K562 (cell line): Measurements from ENCODE around the gene COL1A1.

Source experiments
- BACH1 ChIP-seq: fragments of 200-800 bp; sonication (Bioruptor generic); IDR thresholded peaks from 2 replicates; pipeline ENCODE4 v1.6.1; 2016; ENCODE audit warnings: missing genetic modification characterization, missing compliant biosample characterization
- ERF ChIP-seq: fragments of 450-650 bp; formaldehyde crosslinking; IDR thresholded peaks from 2 replicates; pipeline ENCODE4 v1.4.0; 2020; ENCODE audit warnings: mild to moderate bottlenecking, mixed read lengths
- WHSC1 ChIP-seq: IDR thresholded peaks from one replicate; pipeline ENCODE4 v1.6.1; 2012; ENCODE audit warnings: low read length, control low read depth, inconsistent platforms
- TF ChIP-seq, protein P1 (sequence below): IDR thresholded peaks from 3 replicates; pipeline ENCODE4 v1.6.1; 2011; ENCODE audit warnings: borderline replicate concordance, mild to moderate bottlenecking; ENCODE audit not compliant: insufficient read length, insufficient read depth

DNA sequence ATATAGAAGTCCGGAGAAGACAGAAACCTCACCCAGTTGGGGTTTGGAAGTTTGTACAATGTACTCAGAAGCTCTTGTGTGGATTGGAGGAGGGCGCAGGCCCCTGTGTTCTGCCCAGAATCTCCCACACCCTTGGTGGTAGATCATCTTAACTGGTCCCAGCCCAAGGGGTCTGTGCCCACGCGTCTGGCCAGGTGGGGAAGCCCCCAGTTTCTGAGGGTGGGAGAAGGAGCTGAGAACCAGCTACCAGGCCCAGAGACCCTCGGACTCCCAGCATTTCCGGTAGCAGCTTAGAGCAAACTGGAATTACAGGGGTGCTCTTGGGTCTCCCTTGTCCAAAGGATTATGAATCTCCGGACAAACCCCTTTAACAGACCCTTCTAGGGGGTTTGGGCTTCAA, 48.7 kb downstream of the COL1A1 start:
- TF ChIP-seq WHSC1 = no peak
- no peak for TF ChIP-seq ERF (CRISPR knock-in tag)
- TF ChIP-seq BACH1 (tag) = no peak
- TF ChIP-seq, protein P1, sequence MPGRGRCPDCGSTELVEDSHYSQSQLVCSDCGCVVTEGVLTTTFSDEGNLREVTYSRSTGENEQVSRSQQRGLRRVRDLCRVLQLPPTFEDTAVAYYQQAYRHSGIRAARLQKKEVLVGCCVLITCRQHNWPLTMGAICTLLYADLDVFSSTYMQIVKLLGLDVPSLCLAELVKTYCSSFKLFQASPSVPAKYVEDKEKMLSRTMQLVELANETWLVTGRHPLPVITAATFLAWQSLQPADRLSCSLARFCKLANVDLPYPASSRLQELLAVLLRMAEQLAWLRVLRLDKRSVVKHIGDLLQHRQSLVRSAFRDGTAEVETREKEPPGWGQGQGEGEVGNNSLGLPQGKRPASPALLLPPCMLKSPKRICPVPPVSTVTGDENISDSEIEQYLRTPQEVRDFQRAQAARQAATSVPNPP = no peak
